Measurements from ENCODE around the gene MAPT.

- TF ChIP-seq CTCF (conservative IDR thresholded peaks at IDR 0.05; ENCODE audit: low read depth, low read length) (no peak), EZH2 (IDR thresholded peaks at IDR 0.05; ENCODE audit: low read length, unreplicated experiment) (no peak)
Measured at GRCh38 chr17:46031920-46032319, 137.6 kb downstream of the MAPT start.

Measured in PC-3 (cell line).